NCI-H2227 (cell line): ENCODE data around the gene EIF2B5.
"Not testable (repeated sequence)": the region's sequence is repeated elsewhere in the genome, so short reads cannot be mapped to it uniquely, and the experiment has no call there.

Source experiments
- DNase-seq: peaks from one replicate; lab custom pipeline; 2025; ENCODE audit not compliant: unreplicated experiment; lab: John Stamatoyannopoulos, UW

EIF2B5 gene

GRCh38 chr3:184145751-184146270, 10.7 kb downstream of the EIF2B5 start:
- DNase-seq = no peak

- no peak for DNase-seq
These were observed 12.9 kb downstream of the EIF2B5 start for GRCh38 chr3:184148076-184148475.

GRCh38 chr3:184149123-184149522, 14.0 kb downstream of the EIF2B5 start:
- no peak for DNase-seq

- DNase-seq = not testable (repeated sequence)
These were observed 14.6 kb downstream of the EIF2B5 start for GRCh38 chr3:184149770-184150169.

- DNase-seq = peak; percentile 71
These were observed 19.9 kb downstream of the EIF2B5 start, which contains the start of gene DVL3 for GRCh38 chr3:184154885-184155643. DVL3 (plus strand) TSS chr3:184155377; CDS start chr3:184155636, 259 bp downstream.

- peak; percentile 27 for DNase-seq
These were observed 20.7 kb downstream of the EIF2B5 start for GRCh38 chr3:184155644-184156521.

- DNase-seq = peak; percentile 33
These were observed 21.4 kb downstream of the EIF2B5 start for GRCh38 chr3:184156522-184156955.

GRCh38 chr3:184157206-184157605, 22.0 kb downstream of the EIF2B5 start:
- DNase-seq = no peak

GRCh38 chr3:184158404-184158803, 23.2 kb downstream of the EIF2B5 start:
- DNase-seq = no peak

- no peak for DNase-seq
These were observed 25.3 kb downstream of the EIF2B5 start for GRCh38 chr3:184160456-184160855.

- not testable (repeated sequence) for DNase-seq
These were observed 27.5 kb downstream of the EIF2B5 start for GRCh38 chr3:184162571-184163070.

GRCh38 chr3:184164648-184165330, 29.6 kb downstream of the EIF2B5 start:
- no peak for DNase-seq

GRCh38 chr3:184165543-184165942, 30.4 kb downstream of the EIF2B5 start:
- no peak for DNase-seq

GRCh38 chr3:184166671-184167070, 31.5 kb downstream of the EIF2B5 start:
- DNase-seq = no peak

- no peak for DNase-seq
These were observed 32.6 kb downstream of the EIF2B5 start for GRCh38 chr3:184167786-184168185.

- no peak for DNase-seq
These were observed 33.4 kb downstream of the EIF2B5 start for GRCh38 chr3:184168363-184169120.

- no peak for DNase-seq
These were observed 35.0 kb downstream of the EIF2B5 start for GRCh38 chr3:184169896-184170875.

- DNase-seq = no peak
These were observed 36.4 kb downstream of the EIF2B5 start for GRCh38 chr3:184171562-184171961.
